HG03064 (cell line): ENCODE results near the gene SMYD2.

ENCODE experiments used
- ATAC-seq: cut with Tn5 transposase; IDR thresholded peaks from one replicate; pipeline ENCODE4 v1.9.1; 2021; ENCODE audit warnings: low read depth; ENCODE audit not compliant: unreplicated experiment

SMYD2 gene

DNA sequence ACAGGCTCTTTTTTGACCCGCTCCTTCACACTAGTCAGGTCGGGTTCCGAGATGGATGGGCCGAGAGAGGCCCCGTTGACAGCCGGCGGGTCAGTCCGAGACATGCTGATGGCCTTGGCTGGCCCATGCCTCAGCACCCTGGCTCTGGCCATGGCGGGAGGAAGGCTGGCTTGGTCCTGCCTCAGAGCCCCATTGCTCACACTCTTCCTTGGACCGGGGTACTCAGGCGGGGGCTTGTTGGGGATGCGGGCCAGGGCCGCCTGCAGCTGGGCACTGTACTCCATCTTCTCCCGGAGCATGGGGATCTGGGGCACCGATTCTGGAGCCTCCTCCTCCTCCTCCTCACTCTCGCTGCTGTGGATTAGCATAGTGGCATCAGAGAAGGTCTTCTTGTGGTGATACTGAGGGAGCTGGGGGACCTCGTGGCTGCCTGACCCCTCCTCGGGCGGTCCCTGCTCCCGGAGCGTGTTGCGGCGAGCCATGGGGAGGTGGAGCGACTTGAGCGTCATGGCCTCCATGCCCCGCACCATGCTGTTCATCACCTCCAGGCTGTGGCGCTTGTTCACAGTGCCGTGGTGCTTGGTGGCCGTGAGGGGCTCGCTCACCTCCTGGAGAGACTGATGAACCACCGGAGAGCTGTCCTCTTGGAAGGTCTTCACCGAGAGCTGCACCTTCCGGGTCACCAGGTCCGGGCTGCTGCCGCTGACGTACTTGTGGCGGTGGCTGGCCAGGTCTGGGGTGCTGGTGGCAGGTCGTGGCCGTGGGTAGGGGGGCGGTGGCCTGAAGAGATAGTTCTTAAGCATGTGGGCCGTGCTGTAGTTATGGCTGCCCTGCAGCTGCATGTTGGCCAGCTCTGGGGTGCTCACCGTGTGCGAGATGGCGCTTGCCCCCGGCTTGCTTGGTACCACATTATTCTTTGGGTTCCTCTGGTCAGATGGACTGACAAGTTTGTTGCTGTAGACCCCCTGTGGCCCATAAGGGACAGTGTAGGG is 102.7 kb downstream of the SMYD2 start:
- no peak for ATAC-seq

DNA sequence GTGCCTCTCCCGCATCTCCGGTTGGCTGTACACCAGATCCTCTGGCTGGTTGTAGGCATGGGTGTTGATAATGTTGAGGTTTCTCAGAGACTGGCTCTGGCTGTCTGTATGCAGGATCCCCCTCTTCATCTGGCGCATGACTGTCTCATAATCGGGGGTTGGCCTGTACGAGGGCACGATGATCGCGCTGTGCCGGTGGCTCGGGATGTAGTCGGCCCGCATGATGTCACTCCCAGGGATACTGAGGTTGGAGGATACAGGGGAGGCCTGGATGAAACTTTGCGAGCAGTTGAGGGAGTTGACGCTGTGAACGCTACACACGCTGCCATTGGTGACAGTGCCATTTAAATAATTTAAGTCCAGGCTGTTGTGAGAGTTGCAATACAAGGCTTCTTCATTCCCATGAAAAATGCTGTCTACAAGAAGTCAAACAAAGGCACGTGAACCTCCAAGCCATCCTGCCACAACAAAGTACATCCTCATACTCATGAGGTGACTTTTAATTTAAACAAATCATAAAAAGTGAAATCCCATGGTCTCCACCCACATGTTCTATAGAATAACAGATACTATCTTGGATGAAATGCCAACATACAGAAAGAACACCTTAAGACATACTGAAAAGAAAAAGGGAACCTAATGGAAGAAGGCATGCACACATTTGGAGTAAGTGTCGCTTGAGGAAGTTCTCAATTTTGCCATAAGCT is 103.6 kb downstream of the SMYD2 start:
- no peak for ATAC-seq

DNA sequence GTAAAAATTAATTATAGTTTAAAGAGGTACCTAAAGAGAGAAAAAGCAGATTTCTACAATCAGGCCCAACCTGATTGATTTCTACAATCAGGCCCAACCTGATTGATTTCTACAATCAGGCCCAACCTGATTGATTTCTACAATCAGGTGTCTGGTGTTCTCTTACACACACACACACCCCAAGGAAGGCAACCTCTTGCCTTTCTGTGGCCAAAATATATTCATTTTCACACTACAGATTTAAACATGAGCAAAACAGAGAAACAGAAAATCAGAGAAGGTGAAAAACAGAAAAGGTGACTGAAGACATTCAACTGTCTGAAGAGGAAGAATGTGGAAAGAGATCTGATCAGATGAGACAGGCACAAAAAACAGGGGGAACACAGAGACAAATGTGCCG is 104.5 kb downstream of the SMYD2 start:
- ATAC-seq: no peak

DNA sequence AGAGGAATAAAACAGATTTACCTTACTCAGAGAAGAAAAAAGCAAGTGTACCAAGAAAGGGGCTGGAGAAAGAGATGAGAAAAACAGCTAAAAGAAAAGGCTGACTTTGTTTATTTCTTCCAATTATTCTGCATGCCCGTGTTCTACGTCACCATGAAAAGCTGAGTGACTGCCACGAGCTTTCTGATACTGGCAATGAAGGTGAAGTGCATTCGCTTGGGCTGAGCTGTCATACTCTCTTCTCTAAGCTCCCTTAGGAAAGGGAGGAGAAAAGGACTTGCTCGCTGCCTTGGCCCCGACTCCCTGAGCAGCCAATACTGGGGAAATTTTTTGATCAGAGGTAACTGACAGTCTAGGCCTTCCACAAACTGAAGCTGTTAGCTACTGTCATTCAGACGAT is 105.4 kb downstream of the SMYD2 start:
- ATAC-seq: no peak
